Left ventricle myocardium superior (tissue), 1 donor: ENCODE results near the gene PRELID3B. TPM values are rescaled to one million over a fixed set of nuclear protein-coding genes. Genes with fewer than 3 reads are reported as not detected.
A peak's percentile ranks its signal among the peaks of the same experiment; 100 is the strongest.

ENCODE experiments used
- ATAC-seq: fragments of 200-7000 bp; cut with Tn5 transposase; one replicate; pipeline ENCODE4 v1.9.1; 2020; ENCODE audit warnings: mild to moderate bottlenecking, moderate library complexity
- DNase-seq: peaks from one replicate; pipeline ENCODE4 v3.0.0-alpha.2; 2020
- intact Hi-C: fragments of 100-400 bp; cut with micrococcal nuclease; formaldehyde crosslinking; loops from one replicate; pipeline ENCODE4 v1.11.0; 2022
- total RNA-seq: library from RNA; stranded (reverse); fragmentation: NEBNext Ultra II Directional; extraction: Animal tissue kit (Norgen Biotek cat#: 25700); gene quantifications from one replicate; pipeline ENCODE4 v1.2.1, GENCODE V29; 2021
- donor health status: DM: no; HTN: yes; CAD: no; lungs with severe emphysema.

The PRELID3B gene
- total RNA-seq, 1 donor from 2014 or later: 50.1 TPM

DNA sequence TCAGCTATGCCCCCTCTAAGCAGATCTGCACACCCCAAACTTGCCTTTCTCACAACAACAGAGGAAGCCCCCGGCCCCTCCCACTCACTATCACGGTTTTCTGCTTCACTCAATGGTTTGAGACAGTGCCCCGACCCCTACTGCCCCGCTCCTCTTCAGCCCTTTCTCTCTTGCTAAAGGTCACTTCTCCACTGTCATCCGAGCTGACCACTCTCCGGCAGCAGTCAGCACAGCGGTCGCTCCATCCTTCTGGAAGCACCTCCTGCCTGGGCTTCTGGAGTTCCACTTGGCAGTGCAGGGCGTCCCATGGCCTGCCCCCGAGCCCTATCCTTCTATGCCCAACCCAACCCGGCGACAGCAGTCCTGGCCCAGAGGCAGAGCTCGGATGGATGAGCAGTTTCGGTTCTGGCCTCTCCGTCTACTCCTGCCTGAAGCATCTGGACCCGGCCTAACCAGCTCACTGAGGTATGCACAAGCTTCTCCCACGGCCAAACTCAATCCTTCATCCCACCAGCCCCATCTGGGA lies 39.6 kb downstream of the PRELID3B start:
- ATAC-seq (no peak), DNase-seq (no peak)
- intact Hi-C loops: no loop called here

DNA sequence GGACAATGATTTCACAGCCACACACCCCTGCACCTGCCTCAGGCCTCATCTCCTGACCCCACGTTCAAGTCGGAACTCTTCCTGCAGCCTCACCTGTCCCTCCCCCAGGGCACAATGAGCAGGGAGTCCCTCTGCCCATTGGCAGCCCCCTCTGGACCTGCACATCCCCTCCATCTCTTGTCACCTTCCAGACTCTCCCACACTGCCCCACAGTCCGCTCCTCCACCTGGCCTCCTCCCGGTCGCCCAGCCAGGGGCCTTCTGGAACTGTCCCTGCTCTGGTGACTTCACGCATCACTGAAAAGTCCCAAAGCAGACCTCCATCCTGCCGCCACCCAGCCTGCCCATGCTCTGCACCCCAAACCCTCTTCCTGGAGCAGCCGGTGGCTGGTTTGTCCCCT lies 40.2 kb downstream of the PRELID3B start:
- intact Hi-C loops: no loop called here
- no peak for DNase-seq
- no peak for ATAC-seq

DNA sequence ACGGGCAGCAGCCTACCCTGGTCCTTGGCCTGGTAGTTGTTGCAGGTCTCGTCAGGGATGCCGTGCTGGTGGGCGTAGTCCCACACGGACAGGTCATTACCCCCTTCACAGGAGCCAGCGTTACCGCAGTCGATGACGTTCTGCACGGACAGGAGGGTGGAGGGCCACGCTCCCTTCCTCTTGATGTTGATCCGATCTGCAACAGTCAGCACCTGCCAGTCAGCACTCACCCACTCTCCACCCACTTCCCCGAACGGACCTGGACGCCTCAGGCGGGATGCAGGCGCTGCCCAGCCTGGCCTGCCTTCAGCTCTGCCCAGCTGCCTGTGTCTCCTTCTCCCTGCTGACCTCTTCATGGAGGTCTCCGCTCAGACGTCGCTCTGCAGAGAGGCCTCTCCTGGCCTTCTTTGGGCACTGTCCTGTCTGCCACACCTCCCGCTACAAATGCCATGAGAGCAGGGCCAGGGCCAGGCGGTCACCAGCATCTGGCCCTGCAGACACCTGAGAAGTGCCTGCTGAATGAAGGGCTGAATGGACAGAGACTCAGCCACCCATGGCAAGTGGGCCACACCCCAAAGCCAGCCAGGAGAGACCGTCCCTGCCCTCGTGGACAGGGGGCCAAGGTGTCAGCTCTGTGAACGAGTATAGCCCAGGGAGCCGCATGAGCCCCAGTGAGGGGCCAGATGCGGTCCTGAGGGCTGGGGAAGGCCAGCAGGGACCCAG lies 41.0 kb downstream of the PRELID3B start:
- ATAC-seq (no peak), DNase-seq (no peak)
- intact Hi-C loops: no loop called here

DNA sequence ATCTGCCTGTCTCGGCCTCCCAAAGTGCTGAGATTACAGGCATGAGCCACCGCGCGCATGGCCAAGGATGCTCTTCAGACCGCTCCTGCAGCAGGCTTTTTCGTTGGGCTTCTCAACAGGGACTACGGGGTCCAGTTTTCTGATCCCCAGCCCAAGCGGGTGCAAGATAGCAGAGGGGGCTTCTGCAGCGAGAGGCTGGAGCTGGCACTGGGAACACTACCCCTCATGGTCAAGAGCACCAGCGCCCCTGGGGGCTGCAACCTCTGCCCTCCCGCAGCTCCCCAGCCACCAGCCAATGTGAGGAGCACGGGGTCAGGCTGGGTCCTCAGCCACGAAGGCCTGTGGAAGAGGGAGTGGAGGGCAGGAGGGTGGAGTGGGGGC lies 41.5 kb downstream of the PRELID3B start:
- no peak for DNase-seq
- intact Hi-C loops: no loop called here

DNA sequence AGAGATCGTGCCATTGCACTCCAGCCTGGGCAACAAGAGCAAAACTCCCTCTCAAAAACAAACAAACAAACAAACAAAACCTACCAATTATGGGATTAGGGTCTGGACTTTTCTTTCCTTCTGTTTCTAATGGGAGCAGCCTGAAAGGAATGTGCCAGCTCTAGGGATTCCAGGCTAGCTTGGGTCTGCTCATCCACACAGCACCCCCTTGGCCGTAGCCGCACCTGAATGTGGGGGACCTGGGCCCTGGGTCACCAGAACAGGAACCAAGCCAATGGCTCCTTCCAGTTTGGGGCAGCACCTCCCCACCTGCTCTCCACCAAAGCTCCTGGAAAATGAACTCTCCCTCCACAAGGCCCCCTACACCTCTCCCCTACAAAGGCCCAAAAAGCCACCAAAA lies 42.3 kb downstream of the PRELID3B start:
- ATAC-seq (no peak), DNase-seq (no peak)
- intact Hi-C loops: no loop called here

More for the DNA sequence above, 41.5 kb downstream of the PRELID3B start:
- no peak for ATAC-seq

DNA sequence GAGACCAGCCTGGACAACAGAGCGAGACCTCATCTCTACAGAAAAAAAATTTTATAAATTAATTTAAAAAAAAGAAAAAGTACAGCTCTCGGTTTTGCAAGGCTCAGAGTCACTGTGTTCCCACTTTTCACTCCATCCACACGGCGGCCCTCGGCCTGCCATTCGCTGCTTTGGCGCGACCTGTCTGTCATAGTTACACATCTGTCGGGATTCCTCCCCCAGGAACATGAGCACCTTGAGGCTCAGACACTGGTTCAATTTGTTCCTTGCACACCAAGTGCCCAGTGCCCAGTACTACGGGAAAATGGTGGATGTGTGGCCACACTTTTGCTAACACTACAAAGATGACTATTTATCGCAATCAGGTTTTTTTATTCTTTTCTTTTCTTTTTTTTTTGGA lies 43.9 kb downstream of the PRELID3B start:
- intact Hi-C loops: no loop called here
- DNase-seq: no peak
- ATAC-seq: no peak

DNA sequence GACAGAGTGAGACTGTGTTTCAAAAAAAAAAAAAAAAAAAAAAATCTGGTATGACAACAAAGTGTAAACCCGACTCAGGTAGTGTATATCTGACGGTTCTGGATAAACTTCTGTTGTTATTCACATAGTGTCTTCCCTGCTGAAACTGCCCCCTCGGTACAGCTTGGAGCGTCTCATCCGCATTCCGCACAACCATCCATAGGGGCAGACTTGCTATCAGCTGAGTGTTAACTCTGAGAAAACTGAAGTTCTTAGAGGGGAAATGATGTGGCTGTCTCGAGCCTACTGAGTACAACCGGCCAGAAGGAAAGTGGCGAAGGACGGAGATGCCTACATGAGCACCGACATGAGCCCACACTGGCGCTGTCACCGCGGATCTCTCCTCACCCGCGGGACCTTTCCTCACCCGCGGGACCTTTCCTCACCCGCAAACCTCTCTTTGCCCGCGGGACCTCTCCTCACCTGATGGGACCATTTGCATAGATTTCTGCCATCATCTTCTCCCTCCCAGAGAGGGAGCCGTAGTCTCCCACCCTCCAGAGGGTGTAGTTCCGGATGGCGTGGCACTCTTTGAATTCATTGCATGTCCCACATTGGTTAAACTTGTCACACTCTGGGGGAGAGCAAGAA lies 45.3 kb downstream of the PRELID3B start:
- no peak for DNase-seq
- ATAC-seq: no peak
- intact Hi-C loops: no loop called here

DNA sequence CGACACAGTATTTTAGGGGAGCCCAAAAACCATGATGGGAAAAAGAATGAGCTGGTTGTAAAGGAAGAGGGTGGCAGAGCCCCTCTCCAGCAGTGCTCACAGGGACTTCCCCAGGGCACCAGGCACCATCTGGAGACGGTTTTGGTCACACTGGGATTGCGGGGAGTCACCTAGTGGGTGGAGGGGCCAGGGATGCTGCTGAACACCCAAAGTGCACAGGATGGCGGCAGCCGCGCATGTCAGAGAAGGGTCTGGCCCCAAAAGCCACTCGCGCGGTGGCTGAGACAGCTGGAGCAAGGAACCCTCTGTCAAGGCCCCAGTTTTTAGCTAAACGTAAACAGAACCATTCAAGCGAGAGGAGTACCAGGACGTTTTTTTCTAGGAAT lies 46.4 kb downstream of the PRELID3B start:
- intact Hi-C loops: no loop called here
- ATAC-seq: no peak
- DNase-seq: no peak

DNA sequence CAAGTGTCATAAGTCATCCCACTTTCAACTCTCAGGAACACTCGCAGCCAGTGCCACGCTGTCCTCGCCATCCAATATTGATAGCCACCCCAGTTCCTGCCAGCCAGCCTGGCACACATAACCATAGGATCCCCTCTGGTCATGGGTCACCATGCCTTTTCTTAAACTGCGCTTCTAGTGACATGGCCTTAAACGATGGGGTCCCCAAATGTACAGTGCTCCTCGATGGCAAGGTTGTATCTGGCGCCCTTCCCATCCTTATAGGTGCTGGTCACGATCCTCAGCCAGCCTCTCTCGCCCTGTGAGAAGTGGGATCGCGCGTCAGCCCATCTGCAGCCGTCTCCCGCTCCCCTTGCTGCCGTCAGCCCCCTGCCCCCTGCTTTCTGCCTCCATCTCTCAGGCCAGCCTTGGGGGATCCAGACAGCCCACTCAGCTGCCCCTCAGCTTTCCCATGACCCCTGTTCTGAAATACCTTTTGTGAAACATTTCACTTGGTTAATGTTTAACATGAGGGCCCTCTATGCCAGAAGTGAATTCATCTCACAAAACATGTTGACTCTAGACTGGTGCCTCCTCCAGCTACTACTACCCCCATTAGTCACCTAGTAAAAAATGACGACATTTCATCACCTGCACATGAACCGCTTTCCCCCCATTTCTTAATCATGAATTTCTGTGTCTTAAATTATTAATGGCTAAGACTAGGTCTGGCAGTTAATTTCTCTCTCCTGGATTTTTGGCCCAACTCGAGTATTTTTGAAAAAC lies 46.9 kb downstream of the PRELID3B start:
- DNase-seq: no peak
- intact Hi-C loops: no loop called here

DNA sequence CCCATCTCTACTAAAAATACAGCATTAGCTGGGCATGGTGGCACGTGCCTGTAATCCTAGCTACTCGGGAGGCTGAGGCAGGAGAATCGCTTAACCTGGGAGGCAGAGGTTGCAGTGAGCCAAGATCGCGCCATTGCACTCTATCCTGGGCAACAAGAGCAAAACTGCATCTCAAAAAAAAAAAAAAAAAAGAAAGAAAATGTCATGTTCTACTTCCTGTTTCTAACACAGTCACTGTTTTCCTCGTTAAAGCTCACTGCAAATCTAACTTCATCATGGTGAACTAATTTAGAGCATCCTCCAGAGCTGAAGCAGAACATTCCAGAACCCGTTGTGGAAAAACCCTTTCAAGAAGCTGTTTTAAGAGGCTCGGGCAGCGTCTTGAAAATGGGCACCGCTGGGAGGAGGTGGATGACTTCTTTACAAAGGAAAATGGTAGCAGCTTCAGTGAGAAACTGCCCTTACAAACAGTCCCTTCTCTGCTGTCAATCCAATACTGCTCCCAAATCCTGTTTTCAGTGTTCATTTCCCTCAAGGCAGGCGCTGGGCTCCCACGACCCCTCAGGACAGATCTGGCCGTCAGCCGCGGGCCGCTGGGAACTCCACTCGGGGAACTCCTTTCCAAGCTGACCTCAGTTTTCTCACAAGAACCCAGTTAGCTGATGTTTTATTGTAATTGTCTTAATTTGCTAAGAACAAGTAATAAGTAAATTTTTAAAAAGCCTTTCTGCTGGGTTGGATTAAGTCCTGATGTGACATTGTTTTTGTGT lies 48.0 kb downstream of the PRELID3B start:
- intact Hi-C loops: loop anchor here (5.0 kb wide), 1 partner anchor 97 kb away; no protein-coding TSS in a partner anchor
- ATAC-seq: peak; percentile 22
- DNase-seq: peak; percentile 42

More for the DNA sequence above, 46.9 kb downstream of the PRELID3B start:
- no peak for ATAC-seq

DNA sequence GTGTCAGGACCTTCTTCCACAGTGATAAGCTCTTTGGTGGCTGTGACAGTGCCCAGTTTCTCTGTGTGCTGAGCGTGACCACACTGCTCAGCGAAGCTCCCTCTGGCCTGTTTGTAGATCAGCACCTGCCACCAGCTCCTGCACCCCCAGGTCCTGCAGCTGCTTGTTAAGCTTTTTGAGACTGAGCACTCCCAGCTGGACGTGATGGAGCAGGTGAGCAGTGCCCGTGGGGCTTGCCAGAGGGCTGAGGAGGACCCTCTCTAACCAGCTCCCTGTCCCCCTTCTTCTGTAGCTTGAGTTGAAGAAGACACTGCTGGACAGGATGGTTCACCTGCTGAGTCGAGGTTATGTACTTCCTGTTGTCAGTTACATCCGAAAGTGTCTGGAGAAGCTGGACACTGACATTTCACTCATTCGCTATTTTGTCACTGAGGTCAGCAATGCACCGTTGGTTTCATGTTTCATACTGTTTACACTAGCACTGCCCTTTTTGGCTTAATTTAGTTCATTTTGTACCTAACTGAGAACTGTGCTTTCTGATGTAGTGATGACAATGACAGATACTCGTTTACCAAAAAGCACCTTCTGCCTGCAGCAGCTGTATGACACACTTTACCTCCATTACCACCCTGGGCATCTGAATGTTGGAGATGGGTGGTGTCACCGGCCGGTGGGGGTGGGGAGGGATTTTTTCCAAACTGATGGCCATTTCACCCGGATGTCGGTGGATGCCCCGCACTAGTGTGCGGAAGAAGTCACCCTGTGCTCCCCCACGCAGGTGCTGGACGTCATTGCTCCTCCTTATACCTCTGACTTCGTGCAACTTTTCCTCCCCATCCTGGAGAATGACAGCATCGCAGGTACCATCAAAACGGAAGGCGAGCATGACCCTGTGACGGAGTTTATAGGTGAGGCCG lies 49.0 kb downstream of the PRELID3B start:
- ATAC-seq: no peak
- intact Hi-C loops: loop anchor here (5.0 kb wide), 1 partner anchor 96 kb away; no protein-coding TSS in a partner anchor
- no peak for DNase-seq

DNA sequence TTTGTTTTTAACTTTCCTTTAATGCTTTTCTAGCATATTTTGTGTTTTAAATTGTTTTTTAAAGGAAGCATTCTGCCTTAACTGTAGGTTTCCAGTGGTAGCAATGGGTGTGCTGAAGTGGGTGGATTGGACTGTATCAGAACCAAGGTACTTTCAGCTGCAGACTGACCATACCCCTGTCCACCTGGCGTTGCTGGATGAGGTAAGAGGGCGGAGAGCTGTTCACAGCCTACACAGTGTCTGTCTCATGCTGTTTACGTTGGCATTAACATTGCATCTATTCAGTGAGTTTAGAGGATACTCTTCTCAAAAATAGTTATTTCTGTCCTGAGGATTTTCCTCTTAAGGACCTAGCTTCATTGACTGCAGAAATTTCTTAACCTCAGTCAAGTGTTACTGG lies 49.7 kb downstream of the PRELID3B start:
- intact Hi-C loops: loop anchor here (5.0 kb wide), 1 partner anchor 96 kb away; no protein-coding TSS in a partner anchor

DNA sequence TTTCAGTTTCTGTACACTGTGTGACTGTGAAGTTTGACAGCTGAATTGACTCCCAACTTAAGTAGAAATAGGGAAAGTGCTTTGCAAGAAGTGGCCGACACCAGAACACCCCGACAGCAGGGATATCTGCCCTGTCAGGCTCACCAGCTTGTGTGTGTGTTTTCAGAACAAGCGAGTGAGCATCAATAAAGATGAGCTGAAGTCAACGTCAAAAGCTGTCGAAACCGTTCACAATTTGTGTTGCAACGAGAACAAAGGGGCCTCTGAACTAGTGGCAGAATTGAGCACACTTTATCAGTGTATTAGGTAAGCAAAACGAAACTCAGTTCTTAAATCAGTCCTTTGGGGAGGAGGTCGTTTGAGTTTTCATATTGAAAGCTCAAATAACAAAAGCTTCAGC lies 50.9 kb downstream of the PRELID3B start:
- ATAC-seq: no peak
- intact Hi-C loops: loop anchor here (5.0 kb wide), 1 partner anchor 94 kb away; no protein-coding TSS in a partner anchor
- no peak for DNase-seq

More for the DNA sequence above, 49.7 kb downstream of the PRELID3B start:
- ATAC-seq (no peak), DNase-seq (no peak)

DNA sequence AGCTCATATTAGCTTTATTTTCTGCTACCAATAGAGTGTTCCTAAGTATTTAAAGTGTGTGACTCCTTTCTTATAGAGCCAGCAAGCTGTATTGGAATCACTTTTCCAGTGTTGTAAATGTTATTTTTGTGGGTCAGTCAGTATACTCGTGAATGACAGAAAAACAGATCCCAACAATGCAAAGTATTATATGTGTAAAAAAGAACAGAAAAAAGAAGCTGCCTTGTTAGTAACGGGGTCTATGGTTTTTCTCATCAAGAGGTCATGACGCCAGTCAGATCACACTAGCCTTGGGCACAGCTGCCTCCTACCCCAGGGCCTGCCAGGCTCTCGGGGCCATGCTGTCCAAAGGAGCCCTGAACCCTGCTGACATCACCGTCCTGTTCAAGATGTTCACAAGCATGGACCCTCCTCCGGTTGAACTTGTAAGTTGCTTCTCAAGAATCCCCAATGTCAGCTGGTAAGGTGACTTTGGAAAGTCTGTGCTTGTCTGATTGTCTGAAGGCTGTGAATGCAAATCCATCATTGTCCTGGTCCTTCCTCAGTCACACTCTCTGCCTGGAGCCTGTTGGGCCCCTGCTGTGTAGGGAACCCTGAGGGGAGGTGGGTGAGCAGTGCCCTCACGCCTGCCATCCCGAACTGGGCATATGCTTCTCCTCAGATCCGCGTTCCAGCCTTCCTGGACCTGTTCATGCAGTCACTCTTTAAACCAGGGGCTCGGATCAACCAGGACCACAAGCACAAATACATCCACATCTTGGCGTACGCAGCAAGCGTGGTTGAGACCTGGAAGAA lies 51.7 kb downstream of the PRELID3B start:
- no peak for ATAC-seq
- no peak for DNase-seq
- intact Hi-C loops: loop anchor here (5.0 kb wide), 1 partner anchor 94 kb away; no protein-coding TSS in a partner anchor

DNA sequence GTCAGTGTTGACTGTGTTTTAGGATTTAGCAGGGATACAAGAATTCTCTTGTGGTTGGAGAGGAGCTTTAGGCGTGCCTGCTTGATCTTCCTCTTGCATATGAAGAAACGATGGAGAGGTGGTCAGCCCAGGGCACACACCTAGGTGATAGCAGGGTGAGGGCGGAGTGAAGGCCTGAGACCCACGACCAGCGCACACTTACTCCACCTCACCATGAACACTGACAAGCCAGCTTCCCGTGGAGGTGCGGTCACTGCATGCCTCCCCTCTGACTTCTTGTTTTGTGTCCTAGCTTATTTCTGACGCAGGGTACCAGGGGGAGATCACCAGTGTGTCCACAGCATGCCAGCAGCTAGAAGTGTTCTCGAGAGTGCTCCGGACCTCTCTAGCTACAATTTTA lies 53.4 kb downstream of the PRELID3B start:
- ATAC-seq (no peak), DNase-seq (no peak)
- intact Hi-C loops: no loop called here

DNA sequence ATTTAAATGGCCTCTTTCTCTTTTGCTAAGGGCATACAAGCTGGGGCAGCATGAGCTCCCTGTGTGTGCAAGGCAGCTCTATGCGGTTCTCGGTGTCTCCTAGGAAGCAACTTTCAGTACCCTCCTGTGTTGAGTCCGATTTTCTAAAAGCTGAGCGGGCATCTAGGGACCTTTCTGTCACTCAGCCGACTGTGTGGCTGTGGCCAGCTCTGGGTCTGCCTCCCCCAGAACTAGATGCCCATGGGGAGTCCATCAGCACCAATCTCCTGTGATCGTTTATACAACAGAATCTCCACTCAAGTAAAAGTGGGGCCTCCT lies 54.1 kb downstream of the PRELID3B start:
- intact Hi-C loops: no loop called here
- DNase-seq (no peak), ATAC-seq (no peak)

DNA sequence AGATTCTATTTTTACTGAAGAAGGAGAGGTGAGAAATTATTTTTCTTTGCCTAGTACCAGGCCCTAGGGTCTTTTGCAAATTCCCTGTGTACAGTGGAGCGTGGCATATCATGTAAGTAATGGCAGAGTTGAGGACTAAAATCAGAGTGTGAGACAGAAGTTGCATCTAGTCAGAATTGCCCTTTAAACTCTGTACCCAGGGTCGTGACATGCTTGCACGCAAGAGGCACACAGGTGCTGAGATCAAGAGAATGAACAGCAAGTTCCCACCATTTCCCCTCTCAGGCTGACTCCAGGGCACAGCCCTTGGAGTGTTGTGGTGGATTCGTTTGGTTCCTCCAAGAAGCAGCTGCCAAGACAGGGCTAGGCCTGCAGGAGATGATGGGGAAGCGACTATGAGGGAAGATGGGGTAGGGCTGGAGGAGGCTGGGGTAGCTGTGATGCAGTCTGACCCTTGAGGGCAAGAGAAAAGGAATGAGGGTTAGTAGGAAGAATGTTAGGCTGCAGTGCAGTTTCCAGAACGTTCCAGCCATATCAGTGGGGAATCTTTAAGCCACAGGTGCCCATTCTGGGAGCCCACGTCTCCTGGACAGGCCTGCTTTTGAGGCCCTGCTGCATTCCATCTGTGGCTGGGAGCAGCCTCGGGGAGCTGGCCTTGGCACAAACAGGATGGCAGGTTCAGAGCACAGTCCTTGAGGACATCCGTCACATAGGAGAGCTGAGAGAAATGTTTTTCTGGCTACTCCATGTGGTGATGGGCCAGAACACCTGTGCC lies 54.6 kb downstream of the PRELID3B start:
- ATAC-seq: no peak
- intact Hi-C loops: no loop called here
- DNase-seq: no peak
